ENCODE measurements around the gene PLEKHA7.

The PLEKHA7 gene

DNA sequence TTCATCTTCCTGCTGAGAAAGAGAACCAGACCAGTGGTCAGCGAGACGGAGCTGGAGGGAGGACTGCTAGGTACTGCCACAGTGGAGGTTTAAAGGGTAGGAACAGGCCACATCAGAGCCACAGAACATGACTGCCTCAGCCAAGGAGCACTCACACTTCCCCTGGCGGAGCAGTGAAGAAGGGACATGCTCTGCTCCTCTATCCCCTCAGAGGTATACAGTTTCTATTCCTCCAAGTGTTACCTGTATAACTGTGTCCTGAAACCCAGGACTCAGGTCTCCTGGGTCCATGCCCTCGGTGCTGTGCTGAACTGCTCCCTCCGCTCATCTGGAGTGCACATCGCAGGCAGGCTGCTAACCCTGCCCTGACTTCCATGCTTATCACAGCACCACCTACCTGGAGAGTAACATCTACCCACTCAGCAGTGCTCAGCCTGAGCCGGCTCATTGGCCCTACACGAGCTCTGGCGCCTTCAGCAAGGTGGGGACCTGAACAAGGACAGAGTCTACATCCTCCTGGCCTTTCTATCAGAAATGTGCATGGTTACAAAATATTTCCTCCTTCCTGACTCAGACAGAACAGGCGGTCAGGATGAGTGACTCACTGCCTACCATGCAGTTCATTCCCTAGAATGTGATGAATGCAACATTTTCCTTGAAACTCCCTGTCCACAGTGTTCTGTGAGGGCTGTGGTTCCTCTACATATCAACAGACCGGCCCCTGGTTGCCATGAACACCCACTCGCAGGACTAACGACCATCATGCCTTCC lies 222.8 kb downstream of the PLEKHA7 start:
- DNase-seq: peak in 2 of 51 donors; percentile 30 to 46

GRCh38 chr11:16790486-16791190 lies 223.6 kb downstream of the PLEKHA7 start:
- no peak for DNase-seq

DNA sequence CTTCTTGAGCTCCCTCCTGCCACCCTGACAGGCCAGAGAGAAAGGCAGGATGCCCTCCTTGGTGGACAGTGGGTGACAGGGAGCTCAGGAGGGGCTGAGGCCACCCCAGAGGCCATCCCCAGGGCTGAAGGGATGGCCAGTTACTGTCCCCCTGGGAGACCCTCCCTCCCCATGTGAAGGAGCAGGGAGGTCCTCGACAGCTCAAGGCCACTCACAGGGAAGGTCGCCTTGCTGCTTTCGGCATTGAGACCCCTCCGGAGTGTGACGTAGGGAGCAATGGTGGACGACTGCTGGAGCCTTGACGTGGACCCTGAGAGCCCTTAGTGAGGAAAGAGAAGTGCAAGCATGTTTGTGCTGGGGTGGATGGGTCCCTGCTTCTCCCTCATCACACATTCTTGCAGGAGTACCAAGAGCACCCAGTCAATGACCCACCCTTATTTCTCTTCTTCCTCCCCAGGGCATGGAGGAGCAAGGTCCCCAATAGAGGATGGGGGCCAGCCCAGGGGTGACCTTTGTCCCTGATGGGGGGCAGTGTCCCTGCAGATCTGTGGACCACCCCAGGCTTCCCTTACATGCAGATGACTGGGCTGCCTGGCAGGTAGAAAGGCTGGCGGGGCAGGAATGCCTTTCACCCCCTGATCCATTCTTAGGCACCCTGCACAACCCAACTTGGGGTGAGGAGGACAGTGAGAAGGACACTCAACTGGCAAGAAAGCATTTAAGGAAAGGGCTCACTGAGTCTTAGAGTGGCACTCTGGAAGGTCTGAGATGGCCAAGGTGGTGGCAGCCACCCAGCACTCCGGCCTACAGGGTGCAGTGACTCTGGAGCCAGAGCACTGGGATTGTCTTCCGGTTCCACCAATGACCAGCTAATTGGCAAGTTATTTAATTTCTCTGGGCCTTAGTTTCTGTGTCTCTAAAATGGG lies 224.4 kb downstream of the PLEKHA7 start:
- no peak for DNase-seq

DNA sequence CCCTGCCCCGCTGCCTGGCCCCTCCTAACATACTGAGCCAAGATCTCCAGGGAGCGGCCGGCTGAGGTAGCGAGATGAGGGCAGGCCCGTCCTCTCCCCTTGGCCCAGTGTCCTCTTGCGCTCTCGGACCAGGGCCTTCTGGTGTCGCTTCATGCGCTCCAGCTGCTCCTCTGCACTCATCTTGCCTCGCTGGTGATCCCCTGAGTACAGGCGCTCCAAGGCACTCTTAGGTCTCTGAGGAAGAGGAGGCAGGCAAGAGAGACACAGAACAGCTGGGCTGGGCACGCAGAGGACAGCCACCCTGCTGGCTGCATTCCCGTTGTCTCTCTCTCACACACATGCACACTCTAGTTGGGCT lies 225.2 kb downstream of the PLEKHA7 start:
- no peak for DNase-seq

DNA sequence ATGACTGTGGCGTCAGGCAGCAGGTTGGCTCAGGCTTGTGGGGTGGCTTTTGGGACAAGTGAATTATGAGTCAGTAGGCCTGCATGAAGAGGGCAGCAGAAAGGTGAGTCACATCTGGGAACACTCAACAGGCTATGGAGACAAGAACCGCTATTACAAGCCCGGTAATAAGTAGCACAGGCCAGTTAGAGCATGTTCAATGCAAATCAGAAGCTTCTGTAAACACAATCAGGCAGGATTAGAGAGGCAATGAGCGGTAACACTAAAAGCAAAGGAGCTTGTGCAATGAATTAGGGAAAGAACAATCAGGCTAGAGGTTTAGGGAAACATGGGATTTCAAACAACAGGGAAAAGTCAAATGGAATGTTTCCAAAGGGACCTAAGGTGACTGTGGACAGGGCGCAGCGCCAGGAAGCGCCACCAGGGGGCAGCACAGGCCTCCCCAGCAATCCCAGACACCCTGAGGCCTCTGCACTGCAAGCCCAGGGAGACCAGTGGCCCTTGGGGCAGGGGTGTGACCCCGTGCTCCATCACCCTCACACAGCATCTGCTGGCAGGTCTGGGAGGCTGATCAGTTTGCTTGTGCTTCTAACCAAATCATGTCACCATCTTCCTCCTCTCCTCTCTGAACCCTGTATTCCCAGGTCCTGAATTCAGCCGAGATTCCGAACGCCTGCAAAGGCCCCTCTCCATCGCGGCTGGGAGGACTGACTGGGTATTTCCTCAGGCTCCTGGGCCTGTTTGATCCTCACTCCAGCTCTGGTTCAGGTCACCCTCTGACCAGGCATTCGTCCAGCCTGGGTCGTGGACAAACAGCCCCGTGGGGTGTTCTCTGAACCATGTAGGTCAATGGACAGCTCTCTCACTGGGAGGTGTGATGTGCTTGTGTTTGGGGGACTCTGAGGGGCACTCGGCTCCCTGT lies 225.8 kb downstream of the PLEKHA7 start:
- DNase-seq: peak in 43 of 51 donors; percentile 13 to 83 (median 47)

DNA sequence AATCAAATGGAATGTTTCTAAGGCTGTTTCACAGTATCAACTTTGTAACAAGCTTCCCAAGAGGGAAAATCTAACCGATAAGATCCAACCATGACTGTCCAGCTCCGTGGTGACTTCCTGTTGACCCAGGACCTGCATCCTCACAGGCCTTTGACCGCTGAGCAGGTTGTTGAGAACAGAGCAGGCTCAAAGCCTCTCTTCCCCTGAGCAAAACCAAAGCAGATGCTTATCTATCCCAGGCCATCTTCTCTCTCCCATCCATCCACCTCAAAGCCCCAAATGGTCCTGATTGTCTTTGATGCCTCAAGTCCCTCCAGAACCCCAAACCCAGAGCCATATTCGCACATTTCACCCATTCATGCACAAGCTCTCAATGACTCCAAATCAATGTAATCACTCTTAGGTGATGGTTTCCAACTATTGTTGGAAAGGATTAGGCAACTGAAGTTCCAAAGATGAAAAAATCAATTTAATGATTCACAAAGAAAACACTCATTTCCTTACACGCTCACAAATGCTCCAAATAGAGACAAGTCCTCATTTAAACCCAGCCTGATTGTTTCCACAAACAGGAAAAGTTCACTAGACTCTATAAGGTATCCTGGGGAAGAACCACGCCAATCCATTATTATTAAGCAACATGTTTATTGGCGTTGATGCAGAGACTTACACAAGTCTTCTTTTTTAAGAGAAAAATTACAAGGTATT lies 227.0 kb downstream of the PLEKHA7 start:
- DNase-seq: no peak

- DNase-seq: no peak
Observed at GRCh38 chr11:16786131-16786530, 228.1 kb downstream of the PLEKHA7 start.

DNA sequence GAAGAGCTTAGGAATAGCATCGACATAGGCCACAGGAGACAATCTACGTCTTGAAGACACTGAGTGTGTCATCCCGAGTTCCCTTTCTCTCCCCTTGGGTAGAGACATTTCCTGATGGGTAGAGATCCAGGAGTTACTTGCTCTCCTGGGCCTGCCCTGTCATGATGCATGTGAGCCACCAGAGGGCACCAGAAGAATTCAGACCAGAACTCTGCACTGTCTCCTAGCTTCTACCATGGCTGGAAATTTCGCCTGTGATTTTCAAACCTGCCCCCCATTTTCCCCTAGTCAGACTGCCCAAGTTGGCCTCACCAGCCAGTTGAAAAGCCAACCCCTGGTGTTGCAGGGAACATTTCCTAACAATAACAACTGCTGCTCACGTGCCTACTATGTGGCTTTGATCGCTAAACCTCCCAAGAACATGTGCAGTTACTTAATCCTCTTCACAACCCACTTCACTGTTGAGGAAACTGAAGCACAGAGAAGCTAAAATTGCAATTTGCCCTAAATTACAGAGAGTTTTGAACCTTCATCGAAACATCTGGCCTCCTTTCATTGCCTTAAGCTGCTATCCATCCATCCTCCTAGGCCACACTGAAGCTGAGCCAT lies 228.6 kb downstream of the PLEKHA7 start:
- peak in 41 of 51 donors; percentile 12 to 76 (median 55) for DNase-seq

GRCh38 chr11:16784666-16785065 lies 229.5 kb downstream of the PLEKHA7 start:
- DNase-seq: no peak

DNA sequence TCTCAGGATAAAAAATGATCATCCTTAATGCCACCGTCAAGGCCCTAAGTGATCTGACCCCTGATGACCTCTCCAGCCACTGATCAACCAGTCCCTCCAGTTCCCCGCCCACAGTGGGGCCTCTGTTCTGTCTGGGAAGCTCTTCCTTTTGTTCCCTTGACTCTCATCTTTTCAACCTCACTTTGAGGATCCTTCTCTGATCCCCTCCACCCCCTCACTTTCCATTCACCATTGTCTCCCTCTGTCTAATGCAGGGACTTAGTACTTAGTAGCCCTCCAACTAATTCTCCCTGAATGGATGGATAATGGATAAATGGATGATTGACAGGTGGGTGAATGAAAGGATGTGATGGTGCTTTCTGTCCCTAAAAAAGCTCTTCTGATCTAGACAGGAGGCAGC lies 230.1 kb downstream of the PLEKHA7 start:
- no peak for DNase-seq

DNA sequence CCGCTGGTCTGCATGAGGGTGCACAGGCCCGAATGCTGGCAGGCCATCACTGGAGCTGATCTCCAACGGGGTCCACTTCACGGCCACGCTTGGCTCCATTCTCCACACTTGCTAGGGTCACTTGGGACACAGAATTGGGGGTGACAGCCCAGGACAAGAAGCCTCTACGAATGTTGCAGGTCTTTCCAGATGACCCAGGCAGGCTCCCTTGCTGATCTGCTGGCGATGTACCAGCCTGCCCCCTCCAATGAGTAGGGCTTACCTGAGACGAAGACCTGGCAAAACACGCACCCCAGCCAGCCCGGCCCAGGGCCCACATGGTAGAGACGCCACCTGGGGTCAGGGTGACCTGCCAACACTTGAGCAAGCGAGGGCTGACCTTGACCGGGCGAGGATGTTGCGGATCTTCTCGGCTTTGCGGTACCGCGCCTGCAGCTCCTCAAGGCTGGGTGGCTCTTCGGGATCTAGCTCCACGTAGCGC lies 230.9 kb downstream of the PLEKHA7 start:
- no peak for DNase-seq

DNA sequence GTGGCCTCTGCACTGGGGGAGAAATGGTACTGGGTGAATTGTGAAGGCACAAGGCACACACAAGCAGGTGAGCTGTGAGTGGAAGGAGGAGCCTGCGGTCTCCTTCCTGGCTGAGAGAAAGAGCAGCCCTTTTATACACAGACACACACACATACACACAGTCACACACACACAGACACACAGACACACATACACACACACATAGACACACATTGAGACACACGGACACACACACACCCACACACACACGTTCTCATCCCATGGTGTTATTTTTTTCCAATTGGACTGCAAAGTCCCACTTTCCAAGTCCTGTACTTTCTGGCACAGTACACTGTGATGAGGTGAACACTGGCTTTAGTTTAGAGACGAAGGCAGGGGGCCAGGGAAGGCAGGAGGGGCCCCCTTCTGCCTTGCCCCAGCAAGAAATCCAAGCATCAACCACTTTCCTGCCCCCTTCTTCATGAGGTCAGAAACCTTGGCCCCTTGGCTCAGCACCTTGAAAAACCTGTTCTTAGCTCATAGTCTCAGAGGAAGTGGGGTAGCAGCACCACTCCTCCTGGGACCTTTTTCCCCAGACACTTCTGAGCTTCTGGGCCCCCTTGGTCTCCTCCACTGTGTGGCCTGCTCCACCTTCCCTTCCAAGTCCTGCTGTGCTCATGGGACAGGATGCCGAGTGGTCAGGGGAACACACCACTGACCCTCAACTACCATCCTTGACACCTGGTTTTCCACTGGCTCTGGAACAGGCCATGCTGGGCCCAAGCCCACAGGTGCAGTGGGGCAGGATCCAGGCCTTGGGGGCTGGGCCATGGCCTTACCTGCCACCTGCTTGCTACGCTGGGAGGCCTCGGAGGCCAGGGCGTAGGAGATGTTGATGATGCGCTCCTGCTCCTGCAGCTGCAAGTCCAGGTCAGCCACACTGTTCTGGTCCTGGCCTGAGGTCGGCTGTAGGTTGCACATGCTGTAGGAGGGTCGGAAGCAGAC lies 232.0 kb downstream of the PLEKHA7 start:
- DNase-seq: no peak

GRCh38 chr11:16780698-16781550 lies 233.3 kb downstream of the PLEKHA7 start:
- no peak for DNase-seq

- DNase-seq: peak in 2 of 51 donors; percentile 10 to 13
Observed at GRCh38 chr11:16780146-16780545, 234.1 kb downstream of the PLEKHA7 start.

DNA sequence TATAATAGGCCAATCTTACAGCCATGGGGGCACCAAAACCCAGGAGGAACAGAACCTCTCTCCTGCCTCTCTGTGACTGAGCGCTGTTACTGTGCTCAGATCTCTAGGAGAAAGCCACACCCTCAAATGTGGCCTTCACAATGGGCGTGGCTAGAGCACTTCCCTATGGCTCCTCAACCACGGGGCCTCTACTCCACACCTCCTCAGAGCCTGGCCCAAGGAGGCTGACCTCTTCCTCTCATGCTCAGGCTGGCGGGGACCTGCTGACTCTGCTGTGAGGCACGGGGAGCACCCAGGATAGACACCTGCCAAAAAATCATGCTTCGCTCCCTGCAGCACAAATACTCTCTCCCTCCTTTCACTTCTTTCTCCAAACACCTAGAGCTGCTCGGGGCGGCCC lies 234.8 kb downstream of the PLEKHA7 start:
- no peak for DNase-seq

DNA sequence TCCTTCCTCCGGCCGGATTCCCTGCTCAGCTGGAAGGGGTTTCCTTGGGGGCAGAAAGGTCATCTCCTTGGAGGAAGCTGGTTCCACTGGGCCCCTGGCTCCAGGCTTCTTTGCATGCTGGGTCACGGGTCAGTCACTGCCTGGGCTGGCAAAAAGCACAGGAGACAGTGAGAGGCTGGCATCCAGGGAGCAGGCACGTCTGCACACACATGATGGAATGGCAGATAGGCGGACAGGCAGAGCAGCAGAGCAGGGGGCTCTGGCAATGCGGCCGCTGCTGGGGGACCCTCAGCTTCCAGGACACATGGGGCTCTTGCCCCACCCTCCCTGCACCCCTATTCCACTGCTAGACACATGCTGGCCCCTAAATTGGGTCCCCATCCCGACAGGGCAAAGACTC lies 235.3 kb downstream of the PLEKHA7 start:
- DNase-seq: no peak

DNA sequence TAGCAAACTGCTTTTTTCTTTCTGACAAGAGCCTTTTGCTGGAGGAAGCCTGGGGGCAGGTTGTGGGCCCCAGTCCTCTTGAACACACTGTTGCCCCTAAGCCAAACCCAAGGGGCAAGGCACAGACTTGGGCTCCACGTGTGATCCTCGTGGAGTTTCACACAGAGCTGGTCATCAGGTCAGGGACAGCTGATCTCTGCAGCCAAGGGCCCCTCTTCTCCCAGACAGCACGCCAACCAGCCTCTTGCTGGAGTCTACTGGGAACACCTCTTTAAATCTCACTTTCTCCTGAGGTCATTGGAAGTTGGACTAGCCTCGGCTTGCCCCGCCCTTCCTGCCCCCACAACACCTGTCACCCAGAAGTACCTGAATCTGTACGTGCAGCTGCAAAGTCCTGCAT lies 235.9 kb downstream of the PLEKHA7 start:
- no peak for DNase-seq

All from hypothalamus (tissue), 51 donors.